ENCODE data around the gene CHI3L1. TPM values are rescaled to one million over a fixed set of nuclear protein-coding genes. Genes with fewer than 3 reads are reported as not detected.

Gene CHI3L1
- total RNA-seq, 1 donor, result 273 TPM

DNA sequence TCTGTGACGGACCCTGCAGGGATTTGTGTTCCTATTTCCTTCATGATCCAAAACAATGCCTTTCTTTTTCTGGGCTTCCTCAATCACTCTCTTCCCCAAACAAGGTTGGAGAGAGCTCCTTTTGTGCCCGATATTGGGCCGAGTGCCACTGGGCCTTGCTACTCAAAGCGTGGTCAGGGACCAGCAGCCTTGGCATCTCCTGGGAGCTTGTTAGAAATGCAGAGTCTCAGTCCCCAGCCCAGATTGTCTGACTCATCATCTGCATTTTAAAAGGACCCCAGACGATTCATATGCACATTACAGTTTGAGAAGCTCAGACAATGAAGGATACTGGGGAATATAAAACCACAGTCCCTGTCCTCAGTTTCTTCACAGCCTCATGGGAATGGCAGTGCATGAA lies 39.1 kb downstream of the CHI3L1 start:
- H4K20me1 ChIP-seq (ENCODE audit: insufficient read depth, low read length), result no peaks in the 10 kb centered on the region
- H3K4me2 ChIP-seq (ENCODE audit: insufficient read depth, low read length), result no peak overlapping the region
- H3K27me3 ChIP-seq (ENCODE audit: insufficient read depth, low read length), result no peaks in the 10 kb centered on the region
- no peaks in the 10 kb centered on the region for H3K9me3 ChIP-seq (ENCODE audit: low read depth, low read length)
- H3K79me2 ChIP-seq (ENCODE audit: insufficient read depth, low read length), result no peaks in the 10 kb centered on the region
- TF ChIP-seq, protein P1, sequence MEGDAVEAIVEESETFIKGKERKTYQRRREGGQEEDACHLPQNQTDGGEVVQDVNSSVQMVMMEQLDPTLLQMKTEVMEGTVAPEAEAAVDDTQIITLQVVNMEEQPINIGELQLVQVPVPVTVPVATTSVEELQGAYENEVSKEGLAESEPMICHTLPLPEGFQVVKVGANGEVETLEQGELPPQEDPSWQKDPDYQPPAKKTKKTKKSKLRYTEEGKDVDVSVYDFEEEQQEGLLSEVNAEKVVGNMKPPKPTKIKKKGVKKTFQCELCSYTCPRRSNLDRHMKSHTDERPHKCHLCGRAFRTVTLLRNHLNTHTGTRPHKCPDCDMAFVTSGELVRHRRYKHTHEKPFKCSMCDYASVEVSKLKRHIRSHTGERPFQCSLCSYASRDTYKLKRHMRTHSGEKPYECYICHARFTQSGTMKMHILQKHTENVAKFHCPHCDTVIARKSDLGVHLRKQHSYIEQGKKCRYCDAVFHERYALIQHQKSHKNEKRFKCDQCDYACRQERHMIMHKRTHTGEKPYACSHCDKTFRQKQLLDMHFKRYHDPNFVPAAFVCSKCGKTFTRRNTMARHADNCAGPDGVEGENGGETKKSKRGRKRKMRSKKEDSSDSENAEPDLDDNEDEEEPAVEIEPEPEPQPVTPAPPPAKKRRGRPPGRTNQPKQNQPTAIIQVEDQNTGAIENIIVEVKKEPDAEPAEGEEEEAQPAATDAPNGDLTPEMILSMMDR (IDR thresholded peaks at IDR 0.05; ENCODE audit: extremely low read depth, low read depth, low read length), result no peak
- no peak for DNase-seq (ENCODE audit: insufficient read length, low spot score, missing footprints)
- H3K4me3 ChIP-seq (ENCODE audit: insufficient read depth, low read length), result no peak overlapping the region
- H2AFZ ChIP-seq (ENCODE audit: low read length), result no peak overlapping the region
- H3K4me1 ChIP-seq (ENCODE audit: insufficient read depth, low read length), result peaks cover 3% of the 10 kb centered on the region
- no peaks in the 10 kb centered on the region for H3K36me3 ChIP-seq (ENCODE audit: insufficient read depth, low read length)
- H3K27ac ChIP-seq (ENCODE audit: low read depth, low read length), result no peak overlapping the region

DNA sequence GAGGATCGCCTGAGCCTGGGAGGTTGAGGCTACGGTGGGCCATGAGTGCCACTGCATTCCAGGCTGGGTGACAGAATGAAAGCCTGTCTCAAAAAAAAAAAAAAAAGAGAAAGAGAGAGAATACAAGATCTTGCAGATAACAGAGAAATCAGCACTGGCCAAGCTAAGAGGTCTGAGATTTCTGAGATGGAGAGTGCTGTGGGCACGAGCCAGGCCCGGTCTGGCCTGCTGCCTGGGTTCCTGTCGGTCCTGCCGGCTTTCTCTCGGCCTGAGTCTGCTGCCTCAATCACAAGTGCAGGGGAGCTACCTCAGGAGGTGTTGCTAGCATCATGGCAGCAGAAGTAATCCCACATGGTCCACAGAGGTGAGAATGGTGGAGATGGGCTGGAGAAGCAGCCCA lies 40.0 kb downstream of the CHI3L1 start:
- H3K4me3 ChIP-seq (ENCODE audit: insufficient read depth, low read length), result no peak overlapping the region
- H3K4me1 ChIP-seq (ENCODE audit: insufficient read depth, low read length), result no peaks in the 10 kb centered on the region
- H3K36me3 ChIP-seq (ENCODE audit: insufficient read depth, low read length), result no peaks in the 10 kb centered on the region
- H3K27me3 ChIP-seq (ENCODE audit: insufficient read depth, low read length), result peaks cover 3% of the 10 kb centered on the region
- no peaks in the 10 kb centered on the region for H4K20me1 ChIP-seq (ENCODE audit: insufficient read depth, low read length)
- TF ChIP-seq, protein P1 (IDR thresholded peaks at IDR 0.05; ENCODE audit: extremely low read depth, low read depth, low read length), result no peak
- no peaks in the 10 kb centered on the region for H3K9me3 ChIP-seq (ENCODE audit: low read depth, low read length)
- H3K4me2 ChIP-seq (ENCODE audit: insufficient read depth, low read length), result no peak overlapping the region
- no peak overlapping the region for H2AFZ ChIP-seq (ENCODE audit: low read length)
- H3K27ac ChIP-seq (ENCODE audit: low read depth, low read length), result no peak overlapping the region
- H3K79me2 ChIP-seq (ENCODE audit: insufficient read depth, low read length), result no peaks in the 10 kb centered on the region
- DNase-seq (ENCODE audit: insufficient read length, low spot score, missing footprints), result peak; percentile 23

DNA sequence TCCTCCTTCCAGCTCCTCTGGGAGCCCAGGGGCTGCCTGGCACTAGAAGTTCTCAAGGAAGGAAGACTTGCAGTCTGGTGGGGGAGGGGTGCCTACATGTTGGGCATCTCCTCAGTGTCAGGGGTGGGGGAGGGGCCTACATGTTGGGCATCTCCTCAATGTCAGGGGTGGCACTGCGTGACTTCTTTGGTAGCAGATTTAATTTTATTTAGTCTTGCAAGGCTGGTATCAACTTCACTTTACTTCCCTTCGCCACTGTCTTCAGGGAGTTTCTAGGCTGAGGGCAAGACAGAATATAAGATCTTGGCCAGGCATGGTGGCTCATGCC lies 40.5 kb downstream of the CHI3L1 start:
- H3K4me3 ChIP-seq (ENCODE audit: insufficient read depth, low read length), result no peak overlapping the region
- H3K79me2 ChIP-seq (ENCODE audit: insufficient read depth, low read length), result no peaks in the 10 kb centered on the region
- no peak overlapping the region for H2AFZ ChIP-seq (ENCODE audit: low read length)
- no peak overlapping the region for H3K27ac ChIP-seq (ENCODE audit: low read depth, low read length)
- H3K4me1 ChIP-seq (ENCODE audit: insufficient read depth, low read length), result no peaks in the 10 kb centered on the region
- no peaks in the 10 kb centered on the region for H3K9me3 ChIP-seq (ENCODE audit: low read depth, low read length)
- no peak overlapping the region for H3K4me2 ChIP-seq (ENCODE audit: insufficient read depth, low read length)
- H3K36me3 ChIP-seq (ENCODE audit: insufficient read depth, low read length), result no peaks in the 10 kb centered on the region
- peak; percentile 58 for DNase-seq (ENCODE audit: insufficient read length, low spot score, missing footprints)
- H3K27me3 ChIP-seq (ENCODE audit: insufficient read depth, low read length), result peaks cover 3% of the 10 kb centered on the region
- H4K20me1 ChIP-seq (ENCODE audit: insufficient read depth, low read length), result no peaks in the 10 kb centered on the region
- TF ChIP-seq, protein P1 (IDR thresholded peaks at IDR 0.05; ENCODE audit: extremely low read depth, low read depth, low read length), result no peak

DNA sequence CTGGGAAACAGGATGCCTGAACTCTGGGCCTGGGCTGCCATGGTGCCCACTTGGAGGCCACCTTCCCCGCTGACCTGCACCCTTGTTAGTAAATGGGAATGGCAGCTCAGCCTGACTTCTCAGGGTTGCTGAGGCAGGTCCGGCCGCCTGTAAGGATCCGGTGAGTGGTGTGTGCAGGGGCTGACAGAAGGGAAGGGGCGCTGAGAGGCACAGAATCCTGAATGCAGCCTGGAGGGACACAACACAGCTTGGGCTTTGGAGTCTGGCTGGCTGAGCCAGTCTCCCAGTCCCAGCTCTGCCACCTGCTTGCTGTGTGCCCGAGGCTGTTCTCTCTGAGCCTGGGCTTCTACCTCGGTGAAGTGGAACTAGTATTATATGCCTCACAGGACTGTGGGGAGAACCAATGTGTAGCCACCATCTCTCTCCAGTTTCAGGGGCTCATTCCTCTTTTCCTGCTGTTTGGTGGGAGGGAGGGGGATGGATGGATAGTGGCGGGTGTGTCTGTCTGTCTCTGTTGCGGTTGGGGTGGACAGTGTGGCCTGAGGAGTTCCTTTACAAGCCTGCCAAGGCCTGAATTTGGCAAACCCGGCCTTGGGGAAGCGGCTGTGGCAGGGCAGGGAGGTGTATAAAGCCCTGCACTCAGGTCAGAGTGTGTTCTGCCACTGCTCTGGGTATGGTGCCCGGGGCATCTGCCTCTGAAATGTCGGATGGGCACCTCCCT lies 41.0 kb downstream of the CHI3L1 start:
- H4K20me1 ChIP-seq (ENCODE audit: insufficient read depth, low read length), result no peaks in the 10 kb centered on the region
- H3K27ac ChIP-seq (ENCODE audit: low read depth, low read length), result no peak overlapping the region
- peaks cover 3% of the 10 kb centered on the region for H3K27me3 ChIP-seq (ENCODE audit: insufficient read depth, low read length)
- H3K4me1 ChIP-seq (ENCODE audit: insufficient read depth, low read length), result no peaks in the 10 kb centered on the region
- TF ChIP-seq, protein P1 (IDR thresholded peaks at IDR 0.05; ENCODE audit: extremely low read depth, low read depth, low read length), result no peak
- peak; percentile 44 for DNase-seq (ENCODE audit: insufficient read length, low spot score, missing footprints)
- no peak overlapping the region for H3K4me2 ChIP-seq (ENCODE audit: insufficient read depth, low read length)
- H3K4me3 ChIP-seq (ENCODE audit: insufficient read depth, low read length), result no peak overlapping the region
- H2AFZ ChIP-seq (ENCODE audit: low read length), result no peak overlapping the region
- H3K9me3 ChIP-seq (ENCODE audit: low read depth, low read length), result no peaks in the 10 kb centered on the region
- H3K36me3 ChIP-seq (ENCODE audit: insufficient read depth, low read length), result no peaks in the 10 kb centered on the region
- no peaks in the 10 kb centered on the region for H3K79me2 ChIP-seq (ENCODE audit: insufficient read depth, low read length)
